H1 (cell line): ENCODE data around the gene HNRNPM. TPM values are rescaled to one million over a fixed set of nuclear protein-coding genes. Genes with fewer than 3 reads are reported as not detected.

Experiments
- BRCA1 ChIP-seq: IDR thresholded peaks from 2 replicates; pipeline ENCODE4 v1.6.1; 2012; ENCODE audit warnings: low read depth, low read length, improper control_type of control experiment
- EGR1 ChIP-seq: IDR thresholded peaks from 2 replicates; pipeline ENCODE4 v1.6.1; 2011; ENCODE audit warnings: low read depth, low read length, borderline replicate concordance
- FOSL1 ChIP-seq: IDR thresholded peaks from 2 replicates; pipeline ENCODE4 v1.6.1; 2011; ENCODE audit warnings: mild to moderate bottlenecking, low read depth, low read length, moderate library complexity; ENCODE audit not compliant: insufficient read depth
- HDAC2 ChIP-seq, 2 experiments: fragments of 300-600 bp in 1 of 2; sonication (generic) in 1 of 2; IDR thresholded peaks; 2 replicates each; pipeline ENCODE4 v1.6.1; 2011 to 2012; ENCODE audit warnings: low read depth in 2 of 2, low read length in 2 of 2, mild to moderate bottlenecking in 2 of 2, moderate library complexity in 2 of 2, borderline replicate concordance in 1 of 2, inconsistent platforms in 1 of 2
- USF2 ChIP-seq: IDR thresholded peaks from 2 replicates; pipeline ENCODE4 v1.6.1; 2011; ENCODE audit warnings: low read length, improper control_type of control experiment
- polyA plus RNA-seq, 7 experiments: library from polyadenylated mRNA; depleted of rRNA in 3 of 7; stranded (reverse) in 5 of 7; unstranded in 2 of 7; fragments of >200 nt in 5 of 7; fragments of 200-250 nt in 2 of 7; gene quantifications; 1 replicate in 5 of 7; 2 replicates in 1 of 7; 4 replicates in 1 of 7; pipeline versions ENCODE4 v1.2.1 to v1.2.3, GENCODE V29; 2011 to 2013; ENCODE audit warnings: missing spikeins in 2 of 7, mixed read lengths in 2 of 7
- total RNA-seq: library from RNA; stranded (reverse); fragmentation: NEBNext Ultra II Directional; extraction: Animal tissue kit (Norgen Biotek cat#: 25700); gene quantifications from 2 replicates; pipeline ENCODE4 v1.2.1, GENCODE V29; 2021

The HNRNPM gene
- total and polyA plus RNA-seq, 2 of the 8 experiments (the other 6 are each of a cell fraction or from before 2014, with no cell fraction given): 375 to 474 TPM

GRCh38 chr19:8476524-8476923 lies 31.7 kb downstream of the HNRNPM start (continued):
- TF ChIP-seq BRCA1 (no peak), USF2 (no peak), HDAC2 (IDR thresholded peaks at IDR 0.05; ENCODE audit: borderline replicate concordance in 1 of 2, low read depth in 2 of 2, low read length in 2 of 2) (no peak), FOSL1 (no peak), EGR1 (no peak)
- TF ChIP-seq, all 59 proteins: peak for 0
